Measurements from ENCODE around the gene NRXN3.

The NRXN3 gene

DNA sequence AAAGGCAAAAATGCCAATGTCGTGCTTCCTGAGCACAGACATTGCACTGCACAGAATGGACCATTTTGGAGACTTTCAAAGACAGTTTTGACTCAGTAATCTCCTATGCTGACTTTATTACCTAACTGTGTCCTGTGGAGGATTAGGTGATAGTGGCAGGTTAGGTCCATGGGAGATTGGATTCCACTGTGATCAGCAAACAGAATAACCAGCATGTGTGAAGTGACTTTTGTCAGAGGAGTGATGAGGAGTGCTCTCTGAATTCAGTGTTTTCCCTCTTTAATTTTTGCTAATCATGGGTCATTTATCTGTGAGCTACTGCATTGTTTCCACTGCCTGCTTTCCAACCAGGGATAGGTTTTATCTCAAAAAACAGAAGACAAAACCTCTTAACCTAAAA, 1378.7 kb downstream of the NRXN3 start:
- no peak overlapping the region for H3K27ac ChIP-seq (ENCODE audit: extremely low read depth, low read depth, low read length)
- no peaks in the 10 kb centered on the region for H3K36me3 ChIP-seq (ENCODE audit: control insufficient read depth in 2 of 2, insufficient read depth in 1 of 2, low read length in 2 of 2)
- CTCF ChIA-PET: no interaction called here
- POLR2A ChIA-PET: no interaction called here
- no peak overlapping the region for H3K4me3 ChIP-seq (ENCODE audit: low read depth, low read length)
- no peaks in the 10 kb centered on the region for H3K9me3 ChIP-seq (ENCODE audit: control insufficient read depth, insufficient read depth, low read depth, low read length)
- peak; percentile 36; the same call in 1 of the 2 replicates for TF ChIP-seq ZIC2 (tag by site-specific recombination; IDR thresholded peaks at IDR 0.05)
- TF ChIP-seq ZNF843 (tag by site-specific recombination; IDR thresholded peaks at IDR 0.05): no peak
- peaks cover 5% of the 10 kb centered on the region; the same call in 1 of the 2 replicates for H3K4me1 ChIP-seq (ENCODE audit: control insufficient read depth, insufficient read depth, low read length)

- ChIA-PET CTCF (no interaction called here), POLR2A (no interaction called here)
- H3K4me3 ChIP-seq (ENCODE audit: low read depth, low read length): no peak overlapping the region
- no peak overlapping the region for H3K27ac ChIP-seq (ENCODE audit: extremely low read depth, low read depth, low read length)
- no peaks in the 10 kb centered on the region for H3K9me3 ChIP-seq (ENCODE audit: control insufficient read depth, insufficient read depth, low read depth, low read length)
- no peak for TF ChIP-seq OVOL3 (tag by site-specific recombination; IDR thresholded peaks at IDR 0.05)
- TF ChIP-seq ZSCAN5A (tag by site-specific recombination; IDR thresholded peaks at IDR 0.05): no peak
- no peak for TF ChIP-seq ZNF416 (tag by site-specific recombination; IDR thresholded peaks at IDR 0.05)
- no peak for TF ChIP-seq RBAK (tag by site-specific recombination; IDR thresholded peaks at IDR 0.05)
- peaks cover 5% of the 10 kb centered on the region; the same call in 1 of the 2 replicates for H3K4me1 ChIP-seq (ENCODE audit: control insufficient read depth, insufficient read depth, low read length)
- no peaks in the 10 kb centered on the region for H3K36me3 ChIP-seq (ENCODE audit: control insufficient read depth in 2 of 2, insufficient read depth in 1 of 2, low read length in 2 of 2)
Measured at GRCh38 chr14:79549515-79549914, 1379.3 kb downstream of the NRXN3 start.

GRCh38 chr14:79551523-79551922, 1381.3 kb downstream of the NRXN3 start:
- Histone ChIP-seq H3K9me3 (ENCODE audit: control insufficient read depth, insufficient read depth, low read depth, low read length) (no peaks in the 10 kb centered on the region), H3K36me3 (ENCODE audit: control insufficient read depth in 2 of 2, insufficient read depth in 1 of 2, low read length in 2 of 2) (no peaks in the 10 kb centered on the region), H3K27ac (ENCODE audit: extremely low read depth, low read depth, low read length) (no peak overlapping the region), H3K4me3 (ENCODE audit: low read depth, low read length) (no peak overlapping the region), H3K4me1 (ENCODE audit: control insufficient read depth, insufficient read depth, low read length) (peaks cover 5% of the 10 kb centered on the region; the same call in 1 of the 2 replicates)
- POLR2A ChIA-PET: no interaction called here
- TF ChIP-seq ZNF24 (tag by site-specific recombination; IDR thresholded peaks at IDR 0.05): no peak
- no peak for TF ChIP-seq YY1 (tag by site-specific recombination; IDR thresholded peaks at IDR 0.05)
- no peak for TF ChIP-seq ZNF202 (tag by site-specific recombination; IDR thresholded peaks at IDR 0.05; ENCODE audit: borderline replicate concordance)
- no peak for TF ChIP-seq ZNF837 (tag by site-specific recombination; IDR thresholded peaks at IDR 0.05)
- no peak for TF ChIP-seq ZNF324 (tag by site-specific recombination; IDR thresholded peaks at IDR 0.05)
- no peak for TF ChIP-seq GFI1B (tag by site-specific recombination; IDR thresholded peaks at IDR 0.05)
- TF ChIP-seq ZNF302 (tag by site-specific recombination; IDR thresholded peaks at IDR 0.05; ENCODE audit: low read depth): no peak
- TF ChIP-seq ZNF639 (tag by site-specific recombination; IDR thresholded peaks at IDR 0.05): no peak
- no peak for TF ChIP-seq ZNF404 (tag by site-specific recombination; IDR thresholded peaks at IDR 0.05)
- no peak for TF ChIP-seq ZNF501 (tag by site-specific recombination; IDR thresholded peaks at IDR 0.05)
- no peak for TF ChIP-seq ZNF670 (tag by site-specific recombination; IDR thresholded peaks at IDR 0.05; ENCODE audit: low read depth)
- TF ChIP-seq ZNF140 (tag by site-specific recombination; IDR thresholded peaks at IDR 0.05): no peak
- TF ChIP-seq ZNF138 (tag by site-specific recombination; IDR thresholded peaks at IDR 0.05; ENCODE audit: borderline replicate concordance): no peak
- TF ChIP-seq ZNF362 (tag by site-specific recombination; IDR thresholded peaks at IDR 0.05): no peak
- no peak for TF ChIP-seq ZSCAN30 (tag by site-specific recombination; IDR thresholded peaks at IDR 0.05)
- no peak for TF ChIP-seq ZNF416 (tag by site-specific recombination; IDR thresholded peaks at IDR 0.05)
- TF ChIP-seq ZNF155 (tag by site-specific recombination; IDR thresholded peaks at IDR 0.05): no peak
- CTCF ChIA-PET: no interaction called here
